ENCODE results near the gene STEAP3. TPM values are rescaled to one million over a fixed set of nuclear protein-coding genes. Genes with fewer than 3 reads are reported as not detected.

The STEAP3 gene
- polyA plus RNA-seq, 1 donor from 2014 or later = not detected

DNA sequence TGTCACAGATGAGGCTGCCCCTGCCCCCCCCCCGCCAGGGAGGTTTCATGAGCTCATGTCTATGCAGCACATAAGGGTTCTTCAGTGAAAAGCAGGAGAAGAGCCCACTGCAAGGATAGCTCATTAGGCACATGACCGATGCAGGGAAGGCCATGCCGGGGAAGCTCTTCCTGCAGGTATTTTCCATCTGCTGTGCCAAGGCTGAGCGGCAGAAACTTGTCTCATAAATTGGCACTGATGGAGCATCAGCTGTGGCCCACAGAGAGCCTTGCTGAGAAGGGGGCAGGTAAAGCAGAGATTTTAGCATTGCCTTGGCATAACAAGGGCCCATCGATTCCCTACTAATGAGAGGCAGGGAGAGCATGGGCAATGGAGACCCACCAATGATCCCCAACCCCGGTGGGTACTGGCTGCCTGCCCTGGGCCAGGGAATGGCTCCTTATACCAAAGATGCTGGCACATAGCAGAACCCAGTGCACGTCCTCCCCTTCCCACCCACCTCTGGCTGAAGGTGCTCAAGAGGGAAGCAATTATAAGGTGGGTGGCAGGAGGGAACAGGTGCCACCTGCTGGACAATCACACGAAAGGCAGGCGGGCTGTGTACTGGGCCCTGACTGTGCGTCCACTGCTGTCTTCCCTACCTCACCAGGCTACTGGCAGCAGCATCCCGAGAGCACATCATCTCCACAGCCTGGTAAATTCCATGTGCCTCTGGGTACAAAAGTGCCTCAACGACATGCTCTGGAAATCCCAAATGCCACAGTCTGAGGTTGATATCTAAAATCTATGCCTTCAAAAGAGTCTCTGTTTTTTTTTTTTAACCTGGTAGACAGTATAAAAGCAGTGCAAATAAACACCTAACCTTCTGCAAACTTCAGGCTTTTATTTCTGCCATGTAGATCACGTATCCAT lies 41.4 kb downstream of the STEAP3 start:
- Histone ChIP-seq H4K20me1 (ENCODE audit: insufficient read depth) (no peaks in the 10 kb centered on the region), H3K27ac (ENCODE audit: low read length) (no peak overlapping the region), H3K4me3 (ENCODE audit: low read length) (no peak overlapping the region), H3K4me2 (ENCODE audit: low read length) (no peak overlapping the region), H3K9ac (ENCODE audit: low read length) (no peak overlapping the region), H2AFZ (ENCODE audit: low read depth, low read length) (no peak overlapping the region), H3K36me3 (ENCODE audit: insufficient read depth, low read length) (no peaks in the 10 kb centered on the region), H3F3A (ENCODE audit: insufficient read depth, low read length, poor library complexity, severe bottlenecking) (no peaks in the 10 kb centered on the region), H3K9me3 (ENCODE audit: low read length) (no peaks in the 10 kb centered on the region), H3K9me2 (ENCODE audit: insufficient read depth, low read length) (no peaks in the 10 kb centered on the region), H3K79me2 (replicated peaks; ENCODE audit: insufficient read depth, low read length) (no peaks in the 10 kb centered on the region), H3K27me3 (ENCODE audit: insufficient read depth, low read depth, low read length) (no peaks in the 10 kb centered on the region)
- no peak for TF ChIP-seq TAF1 (IDR thresholded peaks at IDR 0.05; ENCODE audit: low read depth)
- TF ChIP-seq, protein P1, sequence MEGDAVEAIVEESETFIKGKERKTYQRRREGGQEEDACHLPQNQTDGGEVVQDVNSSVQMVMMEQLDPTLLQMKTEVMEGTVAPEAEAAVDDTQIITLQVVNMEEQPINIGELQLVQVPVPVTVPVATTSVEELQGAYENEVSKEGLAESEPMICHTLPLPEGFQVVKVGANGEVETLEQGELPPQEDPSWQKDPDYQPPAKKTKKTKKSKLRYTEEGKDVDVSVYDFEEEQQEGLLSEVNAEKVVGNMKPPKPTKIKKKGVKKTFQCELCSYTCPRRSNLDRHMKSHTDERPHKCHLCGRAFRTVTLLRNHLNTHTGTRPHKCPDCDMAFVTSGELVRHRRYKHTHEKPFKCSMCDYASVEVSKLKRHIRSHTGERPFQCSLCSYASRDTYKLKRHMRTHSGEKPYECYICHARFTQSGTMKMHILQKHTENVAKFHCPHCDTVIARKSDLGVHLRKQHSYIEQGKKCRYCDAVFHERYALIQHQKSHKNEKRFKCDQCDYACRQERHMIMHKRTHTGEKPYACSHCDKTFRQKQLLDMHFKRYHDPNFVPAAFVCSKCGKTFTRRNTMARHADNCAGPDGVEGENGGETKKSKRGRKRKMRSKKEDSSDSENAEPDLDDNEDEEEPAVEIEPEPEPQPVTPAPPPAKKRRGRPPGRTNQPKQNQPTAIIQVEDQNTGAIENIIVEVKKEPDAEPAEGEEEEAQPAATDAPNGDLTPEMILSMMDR (IDR thresholded peaks at IDR 0.05; ENCODE audit: poor library complexity, severe bottlenecking) = peak; percentile 41
- peak; percentile 31 for TF ChIP-seq SMC3 (conservative IDR thresholded peaks at IDR 0.05; ENCODE audit: poor library complexity)
- TF ChIP-seq MXI1 (conservative IDR thresholded peaks at IDR 0.05; ENCODE audit: poor library complexity, severe bottlenecking) = no peak

DNA sequence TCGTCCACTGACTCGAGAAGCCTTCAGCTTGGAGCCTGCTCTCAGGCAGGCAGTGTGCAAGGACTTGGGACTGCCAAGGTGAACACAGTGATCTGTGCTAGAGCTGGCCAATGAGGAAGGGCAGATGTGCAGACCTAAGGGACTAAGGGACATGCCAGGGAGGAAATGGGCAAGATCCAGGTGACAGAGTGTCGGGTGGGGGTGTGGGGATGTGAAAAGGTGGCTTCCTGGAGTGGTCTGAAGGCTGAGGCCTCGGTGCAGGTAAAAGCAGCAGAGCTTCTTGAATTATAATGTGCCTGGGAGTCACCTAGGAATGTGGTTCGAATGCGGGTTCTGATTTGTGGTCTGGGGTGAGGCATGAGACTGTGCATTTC lies 42.0 kb downstream of the STEAP3 start:
- Histone ChIP-seq H3K4me2 (ENCODE audit: low read length) (no peak overlapping the region), H3K9ac (ENCODE audit: low read length) (no peak overlapping the region), H3K79me2 (replicated peaks; ENCODE audit: insufficient read depth, low read length) (no peaks in the 10 kb centered on the region), H3K27ac (ENCODE audit: low read length) (no peak overlapping the region), H3F3A (ENCODE audit: insufficient read depth, low read length, poor library complexity, severe bottlenecking) (no peaks in the 10 kb centered on the region), H3K9me3 (ENCODE audit: low read length) (no peaks in the 10 kb centered on the region), H3K36me3 (ENCODE audit: insufficient read depth, low read length) (no peaks in the 10 kb centered on the region), H3K9me2 (ENCODE audit: insufficient read depth, low read length) (no peaks in the 10 kb centered on the region), H3K27me3 (ENCODE audit: insufficient read depth, low read depth, low read length) (no peaks in the 10 kb centered on the region), H4K20me1 (ENCODE audit: insufficient read depth) (no peaks in the 10 kb centered on the region), H3K4me3 (ENCODE audit: low read length) (no peak overlapping the region), H2AFZ (ENCODE audit: low read depth, low read length) (no peak overlapping the region)
- TF ChIP-seq, protein P2, sequence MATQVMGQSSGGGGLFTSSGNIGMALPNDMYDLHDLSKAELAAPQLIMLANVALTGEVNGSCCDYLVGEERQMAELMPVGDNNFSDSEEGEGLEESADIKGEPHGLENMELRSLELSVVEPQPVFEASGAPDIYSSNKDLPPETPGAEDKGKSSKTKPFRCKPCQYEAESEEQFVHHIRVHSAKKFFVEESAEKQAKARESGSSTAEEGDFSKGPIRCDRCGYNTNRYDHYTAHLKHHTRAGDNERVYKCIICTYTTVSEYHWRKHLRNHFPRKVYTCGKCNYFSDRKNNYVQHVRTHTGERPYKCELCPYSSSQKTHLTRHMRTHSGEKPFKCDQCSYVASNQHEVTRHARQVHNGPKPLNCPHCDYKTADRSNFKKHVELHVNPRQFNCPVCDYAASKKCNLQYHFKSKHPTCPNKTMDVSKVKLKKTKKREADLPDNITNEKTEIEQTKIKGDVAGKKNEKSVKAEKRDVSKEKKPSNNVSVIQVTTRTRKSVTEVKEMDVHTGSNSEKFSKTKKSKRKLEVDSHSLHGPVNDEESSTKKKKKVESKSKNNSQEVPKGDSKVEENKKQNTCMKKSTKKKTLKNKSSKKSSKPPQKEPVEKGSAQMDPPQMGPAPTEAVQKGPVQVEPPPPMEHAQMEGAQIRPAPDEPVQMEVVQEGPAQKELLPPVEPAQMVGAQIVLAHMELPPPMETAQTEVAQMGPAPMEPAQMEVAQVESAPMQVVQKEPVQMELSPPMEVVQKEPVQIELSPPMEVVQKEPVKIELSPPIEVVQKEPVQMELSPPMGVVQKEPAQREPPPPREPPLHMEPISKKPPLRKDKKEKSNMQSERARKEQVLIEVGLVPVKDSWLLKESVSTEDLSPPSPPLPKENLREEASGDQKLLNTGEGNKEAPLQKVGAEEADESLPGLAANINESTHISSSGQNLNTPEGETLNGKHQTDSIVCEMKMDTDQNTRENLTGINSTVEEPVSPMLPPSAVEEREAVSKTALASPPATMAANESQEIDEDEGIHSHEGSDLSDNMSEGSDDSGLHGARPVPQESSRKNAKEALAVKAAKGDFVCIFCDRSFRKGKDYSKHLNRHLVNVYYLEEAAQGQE (IDR thresholded peaks at IDR 0.05; ENCODE audit: borderline replicate concordance) = no peak
- TF ChIP-seq RAD21 (conservative IDR thresholded peaks at IDR 0.05) (no peak), SMC3 (conservative IDR thresholded peaks at IDR 0.05; ENCODE audit: poor library complexity) (no peak)
- TF ChIP-seq, protein P1 (IDR thresholded peaks at IDR 0.05; ENCODE audit: poor library complexity, severe bottlenecking) = no peak
